ENCODE measurements around the gene L3MBTL4. TPM values are rescaled to one million over a fixed set of nuclear protein-coding genes. Genes with fewer than 3 reads are reported as not detected.
"Not testable (repeated sequence)": the region's sequence is repeated elsewhere in the genome, so short reads cannot be mapped to it uniquely, and the experiment has no call there.

L3MBTL4 gene
- total RNA-seq, 2 donors from 2014 or later, result 4.1 to 10.2 TPM

- no peaks in the 10 kb centered on the region for H3K36me3 Mint-ChIP-seq
- peaks cover 3 to 4% of the 10 kb centered on the region in 2 donors for H3K27me3 Mint-ChIP-seq
- ATAC-seq (no peak), DNase-seq (ENCODE audit: low spot score) (no peak)
- no peak overlapping the region for H3K4me3 Mint-ChIP-seq
- H3K27ac Mint-ChIP-seq, result no peak overlapping the region
- no peaks in the 10 kb centered on the region for H3K9me3 Mint-ChIP-seq
- H3K4me1 Mint-ChIP-seq (ENCODE audit: low read depth in 2 of 2), result no peaks in the 10 kb centered on the region
Measured at GRCh38 chr18:6423289-6423688, 8.6 kb upstream of the L3MBTL4 start.

GRCh38 chr18:6414118-6414722 lies 491 bp downstream of the L3MBTL4 start:
- Mint-ChIP-seq H3K4me3 (peak overlapping the region; percentile 77), H3K27ac (peak overlapping the region; percentile 78 to 91), H3K4me1 (ENCODE audit: low read depth in 2 of 2) (peaks cover 26 to 35% of the 10 kb centered on the region in 2 donors), H3K36me3 (no peaks in the 10 kb centered on the region), H3K9me3 (no peaks in the 10 kb centered on the region), H3K27me3 (peaks cover 0 to 3% of the 10 kb centered on the region in 2 donors)
- ATAC-seq (peak; percentile 94 to 96), DNase-seq (ENCODE audit: low spot score) (peak; percentile 91)

- Mint-ChIP-seq H3K27me3 (no peaks in the 10 kb centered on the region), H3K4me3 (peak overlapping the region; percentile 77), H3K27ac (peak overlapping the region; percentile 78 to 91)
Measured at GRCh38 chr18:6413579-6414117, 1.1 kb downstream of the L3MBTL4 start.

GRCh38 chr18:6412933-6413472 lies 1.7 kb downstream of the L3MBTL4 start:
- no peak for DNase-seq (ENCODE audit: low spot score)
- ATAC-seq, result no peak
- Mint-ChIP-seq H3K36me3 (no peaks in the 10 kb centered on the region), H3K27me3 (no peaks in the 10 kb centered on the region), H3K4me3 (peak overlapping the region; percentile 77), H3K9me3 (no peaks in the 10 kb centered on the region), H3K27ac (peak overlapping the region; percentile 78 to 91), H3K4me1 (ENCODE audit: low read depth in 2 of 2) (peaks cover 26 to 35% of the 10 kb centered on the region in 2 donors)

More at GRCh38 chr18:6413579-6414117, 1.1 kb downstream of the L3MBTL4 start:
- Mint-ChIP-seq H3K9me3 (no peaks in the 10 kb centered on the region), H3K4me1 (ENCODE audit: low read depth in 2 of 2) (peaks cover 26 to 35% of the 10 kb centered on the region in 2 donors), H3K36me3 (no peaks in the 10 kb centered on the region)
- ATAC-seq, result no peak
- no peak for DNase-seq (ENCODE audit: low spot score)

GRCh38 chr18:6411382-6411781 lies 3.3 kb downstream of the L3MBTL4 start:
- Mint-ChIP-seq H3K4me1 (ENCODE audit: low read depth in 2 of 2) (peaks cover 33 to 43% of the 10 kb centered on the region in 2 donors), H3K27me3 (no peaks in the 10 kb centered on the region), H3K4me3 (peak overlapping the region; percentile 25), H3K27ac (peak overlapping the region in 1 of 2 donors; percentile 42), H3K9me3 (no peaks in the 10 kb centered on the region), H3K36me3 (no peaks in the 10 kb centered on the region)
- ATAC-seq (no peak), DNase-seq (ENCODE audit: low spot score) (no peak)

- ATAC-seq (no peak), DNase-seq (ENCODE audit: low spot score) (no peak)
- Mint-ChIP-seq H3K9me3 (no peaks in the 10 kb centered on the region), H3K36me3 (no peaks in the 10 kb centered on the region), H3K27me3 (no peaks in the 10 kb centered on the region), H3K4me1 (ENCODE audit: low read depth in 2 of 2) (peaks cover 33 to 43% of the 10 kb centered on the region in 2 donors), H3K4me3 (no peak overlapping the region), H3K27ac (peak overlapping the region; percentile 7 to 70)
Measured at GRCh38 chr18:6409933-6410332, 4.8 kb downstream of the L3MBTL4 start.

- H3K36me3 Mint-ChIP-seq; H3K4me3 Mint-ChIP-seq; H3K27ac Mint-ChIP-seq; ATAC-seq; H3K27me3 Mint-ChIP-seq; H3K9me3 Mint-ChIP-seq; DNase-seq (ENCODE audit: low spot score): not testable (repeated sequence)
- peaks cover 31 to 41% of the 10 kb centered on the region in 2 donors for H3K4me1 Mint-ChIP-seq (ENCODE audit: low read depth in 2 of 2)
Measured at GRCh38 chr18:6408543-6408942, 6.2 kb downstream of the L3MBTL4 start.

GRCh38 chr18:6406910-6407470 lies 7.7 kb downstream of the L3MBTL4 start:
- DNase-seq (ENCODE audit: low spot score) (no peak), ATAC-seq (no peak)
- no peaks in the 10 kb centered on the region for H3K9me3 Mint-ChIP-seq
- H3K27me3 Mint-ChIP-seq, result no peaks in the 10 kb centered on the region
- no peak overlapping the region for H3K4me3 Mint-ChIP-seq
- peaks cover 18 to 28% of the 10 kb centered on the region in 2 donors for H3K4me1 Mint-ChIP-seq (ENCODE audit: low read depth in 2 of 2)
- H3K36me3 Mint-ChIP-seq, result no peaks in the 10 kb centered on the region
- peak overlapping the region in 1 of 2 donors; percentile 75 for H3K27ac Mint-ChIP-seq

GRCh38 chr18:6406075-6406909 lies 8.4 kb downstream of the L3MBTL4 start:
- no peaks in the 10 kb centered on the region for H3K27me3 Mint-ChIP-seq
- H3K4me3 Mint-ChIP-seq, result no peak overlapping the region
- H3K9me3 Mint-ChIP-seq, result no peaks in the 10 kb centered on the region
- H3K4me1 Mint-ChIP-seq (ENCODE audit: low read depth in 2 of 2), result peaks cover 14 to 26% of the 10 kb centered on the region in 2 donors
- ATAC-seq (peak; percentile 79 to 82), DNase-seq (ENCODE audit: low spot score) (no peak)
- no peaks in the 10 kb centered on the region for H3K36me3 Mint-ChIP-seq
- H3K27ac Mint-ChIP-seq, result peak overlapping the region; percentile 33 to 75

- no peak for DNase-seq (ENCODE audit: low spot score)
- H3K4me1 Mint-ChIP-seq (ENCODE audit: low read depth in 2 of 2), result peaks cover 13 to 28% of the 10 kb centered on the region in 2 donors
- ATAC-seq, result no peak
- H3K9me3 Mint-ChIP-seq, result no peaks in the 10 kb centered on the region
- H3K27me3 Mint-ChIP-seq, result no peaks in the 10 kb centered on the region
- peak overlapping the region; percentile 33 to 75 for H3K27ac Mint-ChIP-seq
- no peak overlapping the region for H3K4me3 Mint-ChIP-seq
- no peaks in the 10 kb centered on the region for H3K36me3 Mint-ChIP-seq
Measured at GRCh38 chr18:6405237-6406074, 9.3 kb downstream of the L3MBTL4 start.

- Mint-ChIP-seq H3K9me3 (no peaks in the 10 kb centered on the region), H3K4me1 (ENCODE audit: low read depth in 2 of 2) (peaks cover 13 to 23% of the 10 kb centered on the region in 2 donors), H3K27me3 (no peaks in the 10 kb centered on the region), H3K4me3 (no peak overlapping the region), H3K36me3 (no peaks in the 10 kb centered on the region), H3K27ac (no peak overlapping the region)
- ATAC-seq (no peak), DNase-seq (ENCODE audit: low spot score) (no peak)
Measured at GRCh38 chr18:6404834-6405233, 9.9 kb downstream of the L3MBTL4 start.

- DNase-seq (ENCODE audit: low spot score) (no peak), ATAC-seq (no peak)
- no peak overlapping the region for H3K4me3 Mint-ChIP-seq
- H3K9me3 Mint-ChIP-seq, result no peaks in the 10 kb centered on the region
- no peak overlapping the region for H3K27ac Mint-ChIP-seq
- no peaks in the 10 kb centered on the region for H3K27me3 Mint-ChIP-seq
- peaks cover 8 to 19% of the 10 kb centered on the region in 2 donors for H3K4me1 Mint-ChIP-seq (ENCODE audit: low read depth in 2 of 2)
- H3K36me3 Mint-ChIP-seq, result no peaks in the 10 kb centered on the region
Measured at GRCh38 chr18:6401687-6402086, 13.0 kb downstream of the L3MBTL4 start.

- H3K27me3 Mint-ChIP-seq, result no peaks in the 10 kb centered on the region
- peaks cover 0 to 11% of the 10 kb centered on the region in 2 donors for H3K4me1 Mint-ChIP-seq (ENCODE audit: low read depth in 2 of 2)
- H3K4me3 Mint-ChIP-seq, result no peak overlapping the region
- ATAC-seq (no peak), DNase-seq (ENCODE audit: low spot score) (no peak)
- no peak overlapping the region for H3K27ac Mint-ChIP-seq
- H3K36me3 Mint-ChIP-seq, result no peaks in the 10 kb centered on the region
- no peaks in the 10 kb centered on the region for H3K9me3 Mint-ChIP-seq
Measured at GRCh38 chr18:6399776-6400175, 14.9 kb downstream of the L3MBTL4 start.

All from natural killer cell treated with Interleukin-12 subunit alpha and Interleukin-12 subunit beta and Interleukin-15 and Interleukin-18, amount 100 ng/mL, for 72 hours (primary cell).